Activated naive CD4-positive, alpha-beta T cell treated with Interleukin-2 at 50 U/mL for 16 hours (primary cell): ENCODE results near the gene SH3GLB2.
"Not testable (repeated sequence)": the region's sequence is repeated elsewhere in the genome, so short reads cannot be mapped to it uniquely, and the experiment has no call there.

Source experiments
- DNase-seq: peaks from one replicate; pipeline ENCODE4 v3.0.0-alpha.2; 2020

Gene SH3GLB2

DNA sequence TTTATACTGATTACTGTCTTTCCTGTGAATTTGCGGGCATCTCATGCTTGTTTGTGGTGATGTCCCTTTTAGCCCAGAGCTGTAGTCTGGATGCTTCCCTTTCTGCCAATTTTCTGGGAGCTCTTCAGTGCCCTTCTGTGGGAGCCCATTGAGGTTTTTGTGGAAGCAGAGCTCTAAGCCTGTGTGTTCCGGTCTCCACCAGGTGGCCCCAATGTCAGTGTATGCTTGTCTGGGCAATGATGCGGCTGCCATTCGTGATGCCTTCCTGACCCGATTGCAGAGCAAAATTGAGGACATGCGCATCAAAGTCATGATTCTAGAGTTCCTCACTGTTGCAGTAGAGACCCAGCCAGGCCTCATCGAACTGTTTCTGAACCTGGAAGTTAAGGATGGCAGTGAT is 35.1 kb downstream of the SH3GLB2 start:
- DNase-seq: no peak

DNA sequence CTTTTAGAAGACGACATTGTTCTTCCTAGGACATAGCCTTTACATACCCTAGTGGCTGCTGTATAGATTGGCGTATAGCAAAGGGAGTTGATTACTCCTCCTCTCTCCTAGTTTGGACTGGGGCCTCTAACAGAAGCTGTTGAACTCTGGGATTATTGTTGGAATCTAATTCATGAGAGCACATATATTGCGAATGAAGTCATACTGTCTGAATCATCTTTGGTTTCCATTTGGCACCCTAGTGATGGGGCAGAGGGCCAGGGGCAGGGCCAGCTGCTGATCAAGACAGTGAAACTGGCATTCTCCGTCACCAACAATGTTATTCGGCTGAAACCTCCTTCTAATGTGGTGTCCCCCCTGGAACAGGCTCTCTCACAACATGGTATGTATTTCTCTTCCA is 40.3 kb downstream of the SH3GLB2 start:
- DNase-seq: no peak

DNA sequence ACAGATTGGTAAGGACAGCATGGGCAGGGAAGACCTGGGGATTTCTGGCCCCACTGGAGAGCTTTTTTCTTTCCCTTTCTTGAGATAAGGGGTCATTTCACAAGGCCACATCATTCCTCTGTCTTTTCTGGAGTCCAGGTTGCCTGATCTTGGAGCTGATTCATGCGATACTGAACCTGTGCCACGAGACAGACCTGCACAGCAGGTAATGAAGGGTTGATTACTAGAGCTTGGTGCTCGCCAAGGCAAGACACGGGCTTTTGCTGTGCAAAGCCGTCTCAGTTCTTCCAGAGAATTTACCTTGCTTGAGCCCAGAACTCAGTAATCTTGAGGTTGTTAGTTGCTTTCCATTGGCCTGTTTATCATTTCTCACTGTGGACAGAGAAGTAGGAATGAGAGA is 41.5 kb downstream of the SH3GLB2 start:
- DNase-seq: no peak

DNA sequence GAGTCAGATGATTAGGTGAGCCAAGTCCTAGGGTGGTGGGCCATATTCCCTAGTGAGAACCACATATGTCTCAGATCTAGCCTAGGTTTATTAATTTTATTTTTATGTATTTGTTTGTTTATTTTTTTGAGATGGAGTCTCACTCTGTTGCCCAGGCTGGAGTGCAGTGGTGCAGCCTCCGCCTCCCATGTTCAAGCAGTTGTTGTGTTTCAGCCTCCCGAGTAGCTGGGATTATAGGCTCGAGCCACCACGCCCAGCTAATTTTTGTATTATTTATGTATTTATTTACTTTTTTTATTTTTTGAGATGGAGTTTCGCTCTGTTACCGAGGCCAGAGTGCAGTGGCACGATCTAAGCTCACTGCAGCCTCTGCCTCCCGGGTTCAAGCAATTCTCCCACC is 44.6 kb downstream of the SH3GLB2 start:
- no peak for DNase-seq

DNA sequence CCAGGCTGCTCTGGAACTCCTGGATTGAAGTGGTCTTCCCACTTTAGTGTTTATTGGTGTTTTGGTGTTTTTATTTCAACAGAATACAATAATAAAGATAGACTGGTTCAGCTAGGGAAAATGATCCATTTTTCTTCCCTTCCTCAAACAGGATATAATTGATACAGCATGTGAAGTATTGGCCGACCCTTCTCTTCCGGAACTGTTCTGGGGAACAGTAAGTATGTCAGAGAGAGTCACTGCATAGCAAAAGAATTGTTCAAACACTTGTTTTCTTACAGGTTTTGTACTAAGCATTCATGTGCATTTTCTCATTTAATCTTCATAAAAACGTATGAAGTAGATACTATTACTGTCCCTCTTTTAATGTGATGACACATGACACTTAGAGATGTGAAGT is 49.0 kb downstream of the SH3GLB2 start:
- no peak for DNase-seq

DNA sequence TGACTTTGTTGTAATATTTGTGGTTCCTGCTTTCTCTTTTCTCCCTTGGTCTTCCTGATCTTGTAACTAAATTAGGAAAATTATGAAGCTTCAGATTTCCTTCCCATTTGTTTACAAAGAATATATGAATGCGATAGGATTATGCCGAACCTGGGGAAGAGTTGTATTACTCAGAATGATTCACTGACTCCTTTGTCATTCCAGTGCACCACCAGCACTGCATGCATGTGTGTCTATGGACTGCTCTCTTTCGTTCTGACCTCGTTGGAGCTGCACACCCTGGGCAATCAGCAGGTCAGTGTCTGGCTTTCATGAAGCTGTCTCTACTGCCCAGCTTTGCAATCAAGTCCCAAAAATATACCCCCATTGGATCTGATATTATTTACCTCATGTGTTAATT is 55.2 kb downstream of the SH3GLB2 start:
- no peak for DNase-seq

DNA sequence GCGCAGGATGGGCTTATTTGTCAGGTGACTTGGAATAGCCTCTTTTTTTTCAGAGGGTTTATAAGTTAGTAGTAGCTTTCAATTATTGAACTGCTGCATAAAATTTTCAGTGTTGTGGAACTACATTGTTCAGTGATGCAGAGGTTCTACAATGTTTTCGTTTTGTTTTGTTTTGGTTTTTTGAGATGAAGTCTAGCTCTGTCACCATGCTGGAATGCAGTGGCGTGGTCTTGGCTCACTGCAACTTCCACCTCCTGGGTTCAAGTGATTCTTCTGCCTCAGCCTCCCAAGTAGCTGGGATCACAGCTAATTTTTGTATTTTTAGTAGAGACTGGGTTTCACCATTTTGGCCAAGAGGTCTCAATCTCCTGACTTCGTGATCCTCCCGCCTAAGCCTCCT is 58.6 kb downstream of the SH3GLB2 start:
- no peak for DNase-seq

DNA sequence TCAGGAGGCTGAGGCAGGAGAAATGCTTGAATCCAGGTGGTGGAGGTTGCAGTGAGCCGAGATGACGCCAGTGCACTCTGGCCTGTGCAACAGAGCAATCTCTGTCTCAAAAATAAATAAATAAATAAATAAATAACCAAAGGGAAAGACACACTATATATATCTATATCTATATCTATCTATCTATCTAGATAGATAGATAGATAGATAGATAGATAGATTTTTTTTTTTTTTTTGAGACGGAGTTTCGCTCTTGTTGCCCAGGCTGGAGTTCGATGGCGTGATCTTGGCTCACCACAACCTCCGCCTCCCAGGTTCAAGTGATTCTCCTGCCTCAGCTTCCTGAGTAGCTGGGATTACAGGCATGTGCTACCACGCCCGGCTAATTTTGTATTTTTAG is 66.7 kb downstream of the SH3GLB2 start:
- DNase-seq: not testable (repeated sequence)
